HEK293 (cell line): ENCODE data around the gene AKAP8L.

Source experiments
- KLF10 ChIP-seq: fragments of 450-650 bp; IDR thresholded peaks from 2 replicates; pipeline ENCODE4 v1.5.1; 2018; ENCODE audit warnings: missing biosample characterization, mild to moderate bottlenecking, missing genetic modification characterization
- PRDM2 ChIP-seq: fragments of 450-650 bp; formaldehyde crosslinking; IDR thresholded peaks from 2 replicates; pipeline ENCODE4 v1.5.1; 2016; ENCODE audit warnings: missing biosample characterization, missing genetic modification characterization, borderline replicate concordance
- RBAK ChIP-seq: fragments of 450-650 bp; formaldehyde crosslinking; IDR thresholded peaks from 2 replicates; pipeline ENCODE4 v1.5.1; 2016; ENCODE audit warnings: missing biosample characterization, missing genetic modification characterization
- SP3 ChIP-seq: fragments of 450-650 bp; formaldehyde crosslinking; IDR thresholded peaks from 2 replicates; pipeline ENCODE4 v1.5.1; 2016; ENCODE audit warnings: missing biosample characterization, missing genetic modification characterization
- SP7 ChIP-seq: fragments of 450-650 bp; formaldehyde crosslinking; IDR thresholded peaks from 2 replicates; pipeline ENCODE4 v1.5.1; 2016; ENCODE audit warnings: missing biosample characterization, missing genetic modification characterization
- TRIM28 ChIP-seq: IDR thresholded peaks from 2 replicates; pipeline ENCODE4 v1.6.1; 2011; ENCODE audit warnings: low read length, control low read depth, borderline replicate concordance
- YY1 ChIP-seq: fragments of 450-650 bp; formaldehyde crosslinking; IDR thresholded peaks from 2 replicates; pipeline ENCODE4 v1.5.1; 2018; ENCODE audit warnings: missing biosample characterization, missing genetic modification characterization
- ZBTB7A ChIP-seq: fragments of 450-650 bp; formaldehyde crosslinking; IDR thresholded peaks from 2 replicates; pipeline ENCODE4 v1.5.1; 2016; ENCODE audit warnings: low read depth, missing biosample characterization, missing genetic modification characterization
- ZIC2 ChIP-seq: fragments of 450-650 bp; formaldehyde crosslinking; IDR thresholded peaks from 2 replicates; pipeline ENCODE4 v1.5.1; 2016; ENCODE audit warnings: missing biosample characterization, missing genetic modification characterization
- ZNF112 ChIP-seq: fragments of 450-650 bp; formaldehyde crosslinking; IDR thresholded peaks from 2 replicates; pipeline ENCODE4 v1.5.0; 2017; ENCODE audit warnings: missing biosample characterization, missing genetic modification characterization
- ZNF114 ChIP-seq: fragments of 450-650 bp; formaldehyde crosslinking; IDR thresholded peaks from 2 replicates; pipeline ENCODE4 v1.5.0; 2017; ENCODE audit warnings: missing biosample characterization, missing genetic modification characterization
- ZNF121 ChIP-seq: fragments of 450-650 bp; formaldehyde crosslinking; IDR thresholded peaks from 2 replicates; pipeline ENCODE4 v1.5.1; 2016; ENCODE audit warnings: missing biosample characterization, missing genetic modification characterization
- ZNF169 ChIP-seq: fragments of 450-650 bp; formaldehyde crosslinking; IDR thresholded peaks from 2 replicates; pipeline ENCODE4 v1.5.1; 2016; ENCODE audit warnings: missing biosample characterization, missing genetic modification characterization
- ZNF24 ChIP-seq: fragments of 450-650 bp; formaldehyde crosslinking; IDR thresholded peaks from 2 replicates; pipeline ENCODE4 v1.5.1; 2016; ENCODE audit warnings: missing biosample characterization, missing genetic modification characterization
- ZNF26 ChIP-seq: fragments of 450-650 bp; formaldehyde crosslinking; IDR thresholded peaks from 2 replicates; pipeline ENCODE4 v1.5.1; 2016; ENCODE audit warnings: missing biosample characterization, missing genetic modification characterization
- ZNF266 ChIP-seq: fragments of 450-650 bp; formaldehyde crosslinking; IDR thresholded peaks from 2 replicates; pipeline ENCODE4 v1.5.1; 2016; ENCODE audit warnings: missing biosample characterization, missing genetic modification characterization, low read depth
- ZNF302 ChIP-seq: fragments of 450-650 bp; formaldehyde crosslinking; IDR thresholded peaks from 2 replicates; pipeline ENCODE4 v1.5.1; 2016; ENCODE audit warnings: missing biosample characterization, missing genetic modification characterization, low read depth
- ZNF324 ChIP-seq: fragments of 450-650 bp; formaldehyde crosslinking; IDR thresholded peaks from 2 replicates; pipeline ENCODE4 v1.5.1; 2016; ENCODE audit warnings: missing biosample characterization, missing genetic modification characterization
- ZNF416 ChIP-seq: fragments of 450-650 bp; formaldehyde crosslinking; IDR thresholded peaks from 2 replicates; pipeline ENCODE4 v1.5.1; 2016; ENCODE audit warnings: missing biosample characterization, missing genetic modification characterization
- ZNF449 ChIP-seq: fragments of 450-650 bp; formaldehyde crosslinking; IDR thresholded peaks from 2 replicates; pipeline ENCODE4 v1.5.1; 2017; ENCODE audit warnings: missing biosample characterization, mild to moderate bottlenecking, missing genetic modification characterization, moderate library complexity
- ZNF513 ChIP-seq: fragments of 450-650 bp; IDR thresholded peaks from 2 replicates; pipeline ENCODE4 v1.5.1; 2018; ENCODE audit warnings: missing biosample characterization, missing genetic modification characterization
- ZNF548 ChIP-seq: fragments of 450-650 bp; formaldehyde crosslinking; IDR thresholded peaks from 2 replicates; pipeline ENCODE4 v1.5.1; 2016; ENCODE audit warnings: missing biosample characterization, missing genetic modification characterization
- ZNF558 ChIP-seq: fragments of 450-650 bp; formaldehyde crosslinking; IDR thresholded peaks from 2 replicates; pipeline ENCODE4 v1.5.1; 2016; ENCODE audit warnings: missing biosample characterization, missing genetic modification characterization
- ZNF585B ChIP-seq: fragments of 450-650 bp; formaldehyde crosslinking; IDR thresholded peaks from 2 replicates; pipeline ENCODE4 v1.5.1; 2016; ENCODE audit warnings: missing biosample characterization, missing genetic modification characterization
- ZNF600 ChIP-seq: fragments of 450-650 bp; formaldehyde crosslinking; IDR thresholded peaks from 2 replicates; pipeline ENCODE4 v1.5.1; 2016; ENCODE audit warnings: missing biosample characterization, missing genetic modification characterization
- ZNF621 ChIP-seq: fragments of 450-650 bp; formaldehyde crosslinking; IDR thresholded peaks from 2 replicates; pipeline ENCODE4 v1.5.1; 2017; ENCODE audit warnings: missing biosample characterization, missing genetic modification characterization
- ZNF660 ChIP-seq: fragments of 450-650 bp; IDR thresholded peaks from 2 replicates; pipeline ENCODE4 v1.5.1; 2018; ENCODE audit warnings: missing biosample characterization, mild to moderate bottlenecking, missing genetic modification characterization
- ZNF670 ChIP-seq: fragments of 450-650 bp; formaldehyde crosslinking; IDR thresholded peaks from 2 replicates; pipeline ENCODE4 v1.5.1; 2016; ENCODE audit warnings: missing biosample characterization, missing genetic modification characterization, low read depth
- ZNF747 ChIP-seq: fragments of 450-650 bp; formaldehyde crosslinking; IDR thresholded peaks from 2 replicates; pipeline ENCODE4 v1.5.1; 2016; ENCODE audit warnings: missing biosample characterization, missing genetic modification characterization
- ZNF768 ChIP-seq: fragments of 450-650 bp; formaldehyde crosslinking; IDR thresholded peaks from 2 replicates; pipeline ENCODE4 v1.5.1; 2018; ENCODE audit warnings: missing biosample characterization, mild to moderate bottlenecking, missing genetic modification characterization
- ZNF791 ChIP-seq: fragments of 450-650 bp; formaldehyde crosslinking; IDR thresholded peaks from 2 replicates; pipeline ENCODE4 v1.5.1; 2016; ENCODE audit warnings: missing biosample characterization, missing genetic modification characterization
- ZXDB ChIP-seq: fragments of 450-650 bp; formaldehyde crosslinking; IDR thresholded peaks from 2 replicates; pipeline ENCODE4 v1.5.1; 2016; ENCODE audit warnings: missing biosample characterization, missing genetic modification characterization

Gene AKAP8L

GRCh38 chr19:15452111-15453047 lies 33.6 kb upstream of the AKAP8L start (continued):
- TF ChIP-seq ZNF266 (tag by site-specific recombination) (no peak), ZNF114 (tag by site-specific recombination) (no peak), ZNF324 (no peak), PRDM2 (no peak), ZIC2 (tag by site-specific recombination) (peak; percentile 85), ZNF112 (no peak), SP3 (tag by site-specific recombination) (peak; percentile 76), ZNF26 (tag by site-specific recombination) (no peak), RBAK (tag by site-specific recombination) (no peak), ZNF548 (tag by site-specific recombination) (no peak), YY1 (tag by site-specific recombination) (no peak), ZNF585B (tag by site-specific recombination) (no peak), ZNF24 (tag by site-specific recombination) (0 out of 2 replicates have a peak, but pooled peaks have one; percentile 14), ZNF513 (tag by site-specific recombination) (no peak), SP7 (tag by site-specific recombination) (peak; percentile 26), ZNF768 (tag by site-specific recombination) (peak; percentile 98; the same call in 1 of the 2 replicates), ZNF449 (tag by site-specific recombination) (no peak), ZBTB7A (tag by site-specific recombination) (no peak), KLF10 (tag by site-specific recombination) (no peak), ZNF621 (tag by site-specific recombination) (no peak), ZNF169 (tag by site-specific recombination) (no peak), TRIM28 (no peak), ZNF660 (tag by site-specific recombination) (no peak), ZNF670 (no peak), ZNF791 (no peak), ZNF558 (tag by site-specific recombination) (no peak), ZNF302 (tag by site-specific recombination) (no peak), ZNF600 (tag by site-specific recombination) (peak; percentile 100), ZXDB (tag by site-specific recombination) (peak; percentile 37; the same call in 1 of the 2 replicates), ZNF747 (no peak), ZNF121 (tag by site-specific recombination) (peak; percentile 97), ZNF416 (tag by site-specific recombination) (no peak)
